ENCODE data around the gene BPIFA3.

The BPIFA3 gene

GRCh38 chr20:33191484-33191883 is 25.7 kb upstream of the BPIFA3 start:
- H3K4me3 ChIP-seq (ENCODE audit: low read depth, low read length), result no peak overlapping the region
- TF ChIP-seq, protein P1, sequence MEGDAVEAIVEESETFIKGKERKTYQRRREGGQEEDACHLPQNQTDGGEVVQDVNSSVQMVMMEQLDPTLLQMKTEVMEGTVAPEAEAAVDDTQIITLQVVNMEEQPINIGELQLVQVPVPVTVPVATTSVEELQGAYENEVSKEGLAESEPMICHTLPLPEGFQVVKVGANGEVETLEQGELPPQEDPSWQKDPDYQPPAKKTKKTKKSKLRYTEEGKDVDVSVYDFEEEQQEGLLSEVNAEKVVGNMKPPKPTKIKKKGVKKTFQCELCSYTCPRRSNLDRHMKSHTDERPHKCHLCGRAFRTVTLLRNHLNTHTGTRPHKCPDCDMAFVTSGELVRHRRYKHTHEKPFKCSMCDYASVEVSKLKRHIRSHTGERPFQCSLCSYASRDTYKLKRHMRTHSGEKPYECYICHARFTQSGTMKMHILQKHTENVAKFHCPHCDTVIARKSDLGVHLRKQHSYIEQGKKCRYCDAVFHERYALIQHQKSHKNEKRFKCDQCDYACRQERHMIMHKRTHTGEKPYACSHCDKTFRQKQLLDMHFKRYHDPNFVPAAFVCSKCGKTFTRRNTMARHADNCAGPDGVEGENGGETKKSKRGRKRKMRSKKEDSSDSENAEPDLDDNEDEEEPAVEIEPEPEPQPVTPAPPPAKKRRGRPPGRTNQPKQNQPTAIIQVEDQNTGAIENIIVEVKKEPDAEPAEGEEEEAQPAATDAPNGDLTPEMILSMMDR (IDR thresholded peaks at IDR 0.05; ENCODE audit: insufficient read depth, low read depth, low read length, missing control alignments), result no peak
- DNase-seq (ENCODE audit: low read depth), result no peak

DNA sequence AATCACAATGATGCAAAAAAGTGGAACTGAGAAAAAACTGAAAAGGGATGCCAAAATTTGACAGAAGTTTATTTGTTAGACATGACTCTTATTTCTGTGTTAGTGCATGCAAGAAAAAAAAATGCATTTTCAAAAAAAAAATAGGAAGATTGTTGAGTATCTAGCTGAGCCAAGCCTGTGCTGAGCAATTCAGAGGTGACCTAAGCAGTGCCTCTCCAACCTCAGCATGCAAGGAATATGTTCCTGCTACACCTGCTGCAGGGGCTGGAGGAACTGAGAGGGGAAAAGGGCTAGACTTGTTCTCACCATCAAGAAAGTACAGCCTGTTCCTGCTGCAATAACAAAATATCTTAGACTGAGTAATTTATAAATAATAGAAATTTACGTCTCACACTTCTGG is 25.2 kb upstream of the BPIFA3 start:
- DNase-seq (ENCODE audit: low read depth), result no peak
- TF ChIP-seq, protein P1 (IDR thresholded peaks at IDR 0.05; ENCODE audit: insufficient read depth, low read depth, low read length, missing control alignments), result no peak
- no peak overlapping the region for H3K4me3 ChIP-seq (ENCODE audit: low read depth, low read length)

- TF ChIP-seq, protein P1 (IDR thresholded peaks at IDR 0.05; ENCODE audit: insufficient read depth, low read depth, low read length, missing control alignments), result no peak
- DNase-seq (ENCODE audit: low read depth), result no peak
- H3K4me3 ChIP-seq (ENCODE audit: low read depth, low read length), result no peak overlapping the region
Measured at GRCh38 chr20:33192912-33193501, 24.1 kb upstream of the BPIFA3 start.

DNA sequence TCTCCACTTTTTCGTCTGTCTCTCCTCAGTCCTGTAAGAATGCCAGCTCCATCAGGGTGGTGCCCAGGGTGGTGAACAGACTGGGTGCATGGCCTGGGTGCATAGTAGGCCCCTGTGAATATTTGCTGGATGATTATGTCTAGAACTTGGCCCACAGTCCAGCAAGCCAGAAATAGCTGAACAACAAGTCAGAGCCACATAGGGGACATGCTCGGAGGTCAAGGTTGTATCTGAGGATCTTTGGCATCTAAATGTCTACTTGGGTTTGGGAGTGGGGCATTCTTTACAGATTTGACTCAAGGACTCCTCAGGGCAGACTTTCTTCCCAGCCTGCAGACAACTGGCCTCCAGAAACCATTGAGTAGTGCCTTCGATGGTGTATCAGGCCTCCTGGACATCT is 18.1 kb upstream of the BPIFA3 start:
- DNase-seq (ENCODE audit: low read depth), result no peak
- TF ChIP-seq, protein P1 (IDR thresholded peaks at IDR 0.05; ENCODE audit: insufficient read depth, low read depth, low read length, missing control alignments), result no peak
- no peak overlapping the region for H3K4me3 ChIP-seq (ENCODE audit: low read depth, low read length)

GRCh38 chr20:33202451-33202850 is 14.7 kb upstream of the BPIFA3 start:
- H3K4me3 ChIP-seq (ENCODE audit: low read depth, low read length), result no peak overlapping the region
- no peak for DNase-seq (ENCODE audit: low read depth)
- TF ChIP-seq, protein P1 (IDR thresholded peaks at IDR 0.05; ENCODE audit: insufficient read depth, low read depth, low read length, missing control alignments), result no peak

DNA sequence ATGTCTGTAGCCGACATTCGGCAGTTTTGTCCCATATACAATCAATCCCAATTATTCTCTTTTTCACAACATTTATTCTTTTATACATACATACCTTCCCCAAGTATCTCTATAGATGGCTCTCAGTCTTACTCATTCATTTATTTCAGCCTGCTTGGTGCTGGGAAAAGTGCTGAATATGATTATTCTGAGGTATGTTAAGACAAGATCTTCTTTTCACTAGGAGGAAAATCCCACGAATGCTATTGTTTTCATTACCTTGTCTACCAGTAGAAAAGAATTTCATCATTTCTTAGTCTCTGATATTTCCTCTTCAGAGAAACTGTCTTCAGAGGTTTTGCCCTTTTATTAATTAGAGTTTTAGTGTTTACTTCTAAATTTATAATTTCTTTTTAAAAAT is 13.7 kb upstream of the BPIFA3 start:
- no peak overlapping the region for H3K4me3 ChIP-seq (ENCODE audit: low read depth, low read length)
- DNase-seq (ENCODE audit: low read depth), result no peak

More for the DNA sequence above, 13.7 kb upstream of the BPIFA3 start:
- TF ChIP-seq, protein P1 (IDR thresholded peaks at IDR 0.05; ENCODE audit: insufficient read depth, low read depth, low read length, missing control alignments), result no peak

Data from GM12865 (cell line).